ENCODE data around the gene MS4A12.

GRCh38 chr11:60459345-60459744 lies 33.2 kb upstream of the MS4A12 start:
- TF ChIP-seq NR2C2 (CRISPR knock-in tag; IDR thresholded peaks at IDR 0.05) (no peak), CTCF (IDR thresholded peaks at IDR 0.05) (no peak)
